Glutamatergic neuron (in vitro differentiated cells): Measurements from ENCODE around the gene PLEKHB2. TPM values are rescaled to one million over a fixed set of nuclear protein-coding genes. Genes with fewer than 3 reads are reported as not detected.
"Not testable (repeated sequence)": the region's sequence is repeated elsewhere in the genome, so short reads cannot be mapped to it uniquely, and the experiment has no call there.

Experiments
- DNase-seq: peaks from one replicate; pipeline ENCODE4 v3.0.0; 2022
- H3K27ac Mint-ChIP-seq: one replicate; pipeline ENCODE4 v1.8.0; 2020; ENCODE audit warnings: mild to moderate bottlenecking, mixed read lengths, inconsistent platforms; ENCODE audit not compliant: unreplicated experiment
- H3K27me3 Mint-ChIP-seq: one replicate; pipeline ENCODE4 v1.8.0; 2020; ENCODE audit warnings: mild to moderate bottlenecking, moderate library complexity, mixed read lengths, inconsistent platforms; ENCODE audit not compliant: unreplicated experiment
- H3K36me3 Mint-ChIP-seq: one replicate; pipeline ENCODE4 v1.8.0; 2020; ENCODE audit warnings: mild to moderate bottlenecking, mixed read lengths, inconsistent platforms; ENCODE audit not compliant: unreplicated experiment
- H3K4me1 Mint-ChIP-seq: one replicate; pipeline ENCODE4 v1.8.0; 2020; ENCODE audit warnings: mild to moderate bottlenecking, low read depth, mixed read lengths, inconsistent platforms; ENCODE audit not compliant: unreplicated experiment
- H3K4me3 Mint-ChIP-seq: one replicate; pipeline ENCODE4 v1.8.0; 2020; ENCODE audit warnings: mild to moderate bottlenecking, mixed read lengths, inconsistent platforms; ENCODE audit not compliant: unreplicated experiment
- H3K9me3 Mint-ChIP-seq: one replicate; pipeline ENCODE4 v1.8.0; 2020; ENCODE audit warnings: mild to moderate bottlenecking, moderate library complexity, mixed read lengths, inconsistent platforms; ENCODE audit not compliant: unreplicated experiment
- CTCF ChIP-seq: fragments of 200-600 bp; sonication (generic); IDR thresholded peaks from one replicate; pipeline ENCODE4 v1.5.0; 2021; ENCODE audit not compliant: partially characterized antibody, unreplicated experiment
- total RNA-seq: library from RNA; stranded (reverse); fragmentation: NEBNext Ultra II Directional; extraction: Animal tissue kit (Norgen Biotek cat#: 25700); gene quantifications from one replicate; pipeline ENCODE4 v1.2.1, GENCODE V29; 2021; ENCODE audit not compliant: unreplicated experiment

The PLEKHB2 gene
- total RNA-seq, 1 donor from 2014 or later, result 42.4 TPM

- peaks cover 2% of the 10 kb centered on the region for H3K27me3 Mint-ChIP-seq
- H3K36me3 Mint-ChIP-seq, result no peaks in the 10 kb centered on the region
- H3K4me1 Mint-ChIP-seq, result peaks cover 9% of the 10 kb centered on the region
Observed at GRCh38 chr2:131112529-131112928, 7.4 kb downstream of the PLEKHB2 start.

GRCh38 chr2:131113566-131114227, 8.6 kb downstream of the PLEKHB2 start:
- Mint-ChIP-seq H3K4me3 (peak overlapping the region; percentile 40), H3K27me3 (peaks cover 2% of the 10 kb centered on the region), H3K9me3 (no peaks in the 10 kb centered on the region), H3K4me1 (peaks cover 15% of the 10 kb centered on the region), H3K27ac (no peak overlapping the region), H3K36me3 (no peaks in the 10 kb centered on the region)
- no peak for TF ChIP-seq CTCF
- DNase-seq, result no peak

More at GRCh38 chr2:131112529-131112928, 7.4 kb downstream of the PLEKHB2 start:
- DNase-seq, result no peak
- Mint-ChIP-seq H3K4me3 (no peak overlapping the region), H3K27ac (no peak overlapping the region), H3K9me3 (no peaks in the 10 kb centered on the region)
- TF ChIP-seq CTCF, result no peak

GRCh38 chr2:131114950-131115349, 9.8 kb downstream of the PLEKHB2 start:
- DNase-seq, H3K27ac Mint-ChIP-seq, H3K27me3 Mint-ChIP-seq, H3K9me3 Mint-ChIP-seq, H3K4me3 Mint-ChIP-seq, H3K36me3 Mint-ChIP-seq: not testable (repeated sequence)
- H3K4me1 Mint-ChIP-seq, result peaks cover 20% of the 10 kb centered on the region

- no peak overlapping the region for H3K4me3 Mint-ChIP-seq
- H3K36me3 Mint-ChIP-seq, result no peaks in the 10 kb centered on the region
- H3K27ac Mint-ChIP-seq, result no peak overlapping the region
Observed at GRCh38 chr2:131115752-131116151, 10.6 kb downstream of the PLEKHB2 start.

GRCh38 chr2:131120815-131121317, 15.7 kb downstream of the PLEKHB2 start:
- peaks cover 3% of the 10 kb centered on the region for H3K27me3 Mint-ChIP-seq
- H3K27ac Mint-ChIP-seq, result no peak overlapping the region
- no peak for TF ChIP-seq CTCF
- H3K9me3 Mint-ChIP-seq, result no peaks in the 10 kb centered on the region
- no peak overlapping the region for H3K4me3 Mint-ChIP-seq
- peaks cover 13% of the 10 kb centered on the region for H3K4me1 Mint-ChIP-seq
- no peaks in the 10 kb centered on the region for H3K36me3 Mint-ChIP-seq
- no peak for DNase-seq

More at GRCh38 chr2:131115752-131116151, 10.6 kb downstream of the PLEKHB2 start:
- H3K9me3 Mint-ChIP-seq, result no peaks in the 10 kb centered on the region
- H3K27me3 Mint-ChIP-seq, result no peaks in the 10 kb centered on the region
- DNase-seq, result no peak
- H3K4me1 Mint-ChIP-seq, result peaks cover 20% of the 10 kb centered on the region
- TF ChIP-seq CTCF, result no peak
